Spleen (tissue), 13 donors: Measurements from ENCODE around the gene FOXR2. TPM values are rescaled to one million over a fixed set of nuclear protein-coding genes. Genes with fewer than 3 reads are reported as not detected.

Experiments used
- DNase-seq: peaks from one replicate; pipeline ENCODE4 v3.0.0-alpha.2; 2020
- H3K27ac ChIP-seq, 8 donors: fragments of 200-600 bp; sonication (generic) in 7 of 8; 1 replicate in 4 of 8; 2 replicates in 4 of 8; pipeline versions ENCODE4 v1.5.0 to v1.8.0; 2016 to 2021; ENCODE audit warnings: inconsistent platforms in 4 of 8, mild to moderate bottlenecking in 4 of 8, moderate library complexity in 1 of 8
- H3K27me3 ChIP-seq, 7 donors: fragments of 200-600 bp; sonication (generic) in 6 of 7; replicated peaks in 1 of 7; 1 replicate in 4 of 7; 2 replicates in 3 of 7; pipeline versions ENCODE4 v1.5.0 to v1.8.0; 2016 to 2021; ENCODE audit warnings: inconsistent platforms in 3 of 7, mild to moderate bottlenecking in 1 of 7
- H3K36me3 ChIP-seq, 6 donors: fragments of 200-600 bp; sonication (generic) in 5 of 6; 1 replicate in 4 of 6; 2 replicates in 2 of 6; pipeline versions ENCODE4 v1.5.0 to v1.8.0; 2016 to 2021; ENCODE audit warnings: inconsistent platforms in 2 of 6
- H3K4me1 ChIP-seq, 6 donors: fragments of 200-600 bp; sonication (generic) in 5 of 6; 1 replicate in 3 of 6; 2 replicates in 3 of 6; pipeline versions ENCODE4 v1.5.0 to v1.8.0; 2016 to 2021; ENCODE audit warnings: inconsistent platforms in 3 of 6
- H3K4me3 ChIP-seq, 8 donors: fragments of 200-600 bp; sonication (generic) in 7 of 8; 1 replicate in 4 of 8; 2 replicates in 4 of 8; pipeline versions ENCODE4 v1.5.0 to v1.8.0; 2016 to 2021; ENCODE audit warnings: inconsistent platforms in 4 of 8, mild to moderate bottlenecking in 4 of 8, moderate library complexity in 2 of 8
- H3K9me3 ChIP-seq, 8 donors: fragments of 200-600 bp; sonication (generic) in 7 of 8; 1 replicate in 4 of 8; 2 replicates in 4 of 8; pipeline versions ENCODE4 v1.5.0 to v1.8.0; 2016 to 2021; ENCODE audit warnings: inconsistent platforms in 4 of 8
- POLR2A ChIP-seq, 3 donors: fragments of 450-650 bp; IDR thresholded peaks; one replicate each; pipeline ENCODE4 v1.5.1; 2017; ENCODE audit warnings: antibody characterized with exemption in 3 of 3, mild to moderate bottlenecking in 1 of 3
- POLR2AphosphoS5 ChIP-seq, 3 donors: sonication (generic); formaldehyde crosslinking; IDR thresholded peaks; one replicate each; pipeline ENCODE4 v1.5.1; 2017; ENCODE audit warnings: antibody characterized with exemption in 3 of 3
- WGBS, 5 donors: extraction: QIAGEN DNeasy Blood & Tissue Kit in 3 of 5; methylation state at CpG; one replicate each; pipeline versions ENCODE4 v1.1.5 to v1.1.7; 2013 to 2018; 5-methylcytosine and 5-hydroxymethylcytosine counted together
- intact Hi-C: fragments of 100-400 bp; cut with DNase I; formaldehyde crosslinking; loops from one replicate; pipeline ENCODE4 v1.15.0; 2023; ENCODE audit warnings: low total_unique reads
- long read RNA-seq, 2 donors: transcript quantifications; one replicate each; lab custom pipeline, GENCODE V29; 2026
- polyA plus RNA-seq, 3 donors: library from polyadenylated mRNA; stranded (reverse); fragments of 200-250 nt; gene quantifications; one replicate each; pipeline ENCODE4 v1.2.1, GENCODE V29; 2013
- total RNA-seq, 7 donors: library from RNA; depleted of rRNA in 3 of 7; stranded (reverse); fragments of >200 nt in 3 of 7; fragmentation: NEBNext Ultra II Directional in 4 of 7; extraction: Animal tissue kit (Norgen Biotek cat#: 25700) in 4 of 7; gene quantifications; one replicate each; pipeline versions ENCODE4 v1.1.0 to v1.2.1, GENCODE V29; 2016 to 2021
- TF ChIP-seq, protein P1 (sequence below), 11 experiments: fragments of 200-600 bp in 7 of 11; fragments of 450-650 bp in 4 of 11; sonication (generic) in 4 of 11; IDR thresholded peaks in 8 of 11; conservative IDR thresholded peaks in 3 of 11; 1 replicate in 7 of 11; 2 replicates in 4 of 11; pipeline versions ENCODE4 v1.4.0 to v1.8.0; 2016 to 2021; ENCODE audit warnings: antibody characterized with exemption in 11 of 11, inconsistent platforms in 4 of 11, mild to moderate bottlenecking in 1 of 11
- donor health status: healthy with polysubstance abuse.
- donor health status: DM: no; HTN: no; CAD: no; lungs with moderate emphysema.
- donor health status: DM: no; HTN: no; CAD: no.
- donor health status: Bipolar disorder and iron deficiency.
- donor health status: healthy.
- donor health status: DM: no; HTN: no; CAD: no.
- donor health status: DM: yes; HTN: yes; CAD: no.

FOXR2 gene, protein sequence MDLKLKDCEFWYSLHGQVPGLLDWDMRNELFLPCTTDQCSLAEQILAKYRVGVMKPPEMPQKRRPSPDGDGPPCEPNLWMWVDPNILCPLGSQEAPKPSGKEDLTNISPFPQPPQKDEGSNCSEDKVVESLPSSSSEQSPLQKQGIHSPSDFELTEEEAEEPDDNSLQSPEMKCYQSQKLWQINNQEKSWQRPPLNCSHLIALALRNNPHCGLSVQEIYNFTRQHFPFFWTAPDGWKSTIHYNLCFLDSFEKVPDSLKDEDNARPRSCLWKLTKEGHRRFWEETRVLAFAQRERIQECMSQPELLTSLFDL
- not detected for total RNA-seq
- polyA plus RNA-seq = not detected
- long read RNA-seq, donor 1 = 0 reads
- long read RNA-seq, donor 2 = 0 reads

DNA sequence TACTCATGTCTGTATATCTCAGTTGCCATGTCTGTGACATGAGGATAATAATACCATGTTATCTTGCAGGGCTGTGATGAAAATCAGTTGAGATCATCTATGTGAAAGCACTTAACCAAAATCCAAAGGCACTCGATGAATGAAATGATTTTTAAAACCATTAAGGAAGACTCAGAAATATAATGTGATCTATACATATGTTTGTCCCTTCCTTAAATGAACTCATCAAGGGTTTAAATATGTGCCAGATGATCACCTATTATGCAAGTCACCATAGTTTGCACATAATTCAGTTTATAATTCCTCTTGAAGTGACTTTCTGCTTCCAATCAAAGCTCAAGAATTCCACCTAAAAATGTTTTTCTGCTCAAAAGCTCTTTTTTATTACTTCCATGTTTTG is at the start of gene FOXR2:
TSS of gene FOXR2 (plus strand) at position 301 of the 400 bp plus-strand sequence. CDS start 312 bp downstream, outside the sequence.
- TF ChIP-seq POLR2A (IDR thresholded peaks at IDR 0.05) = no peak
- TF ChIP-seq, protein P1, sequence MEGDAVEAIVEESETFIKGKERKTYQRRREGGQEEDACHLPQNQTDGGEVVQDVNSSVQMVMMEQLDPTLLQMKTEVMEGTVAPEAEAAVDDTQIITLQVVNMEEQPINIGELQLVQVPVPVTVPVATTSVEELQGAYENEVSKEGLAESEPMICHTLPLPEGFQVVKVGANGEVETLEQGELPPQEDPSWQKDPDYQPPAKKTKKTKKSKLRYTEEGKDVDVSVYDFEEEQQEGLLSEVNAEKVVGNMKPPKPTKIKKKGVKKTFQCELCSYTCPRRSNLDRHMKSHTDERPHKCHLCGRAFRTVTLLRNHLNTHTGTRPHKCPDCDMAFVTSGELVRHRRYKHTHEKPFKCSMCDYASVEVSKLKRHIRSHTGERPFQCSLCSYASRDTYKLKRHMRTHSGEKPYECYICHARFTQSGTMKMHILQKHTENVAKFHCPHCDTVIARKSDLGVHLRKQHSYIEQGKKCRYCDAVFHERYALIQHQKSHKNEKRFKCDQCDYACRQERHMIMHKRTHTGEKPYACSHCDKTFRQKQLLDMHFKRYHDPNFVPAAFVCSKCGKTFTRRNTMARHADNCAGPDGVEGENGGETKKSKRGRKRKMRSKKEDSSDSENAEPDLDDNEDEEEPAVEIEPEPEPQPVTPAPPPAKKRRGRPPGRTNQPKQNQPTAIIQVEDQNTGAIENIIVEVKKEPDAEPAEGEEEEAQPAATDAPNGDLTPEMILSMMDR (IDR thresholded peaks at IDR 0.05 in 8 of 11, conservative IDR thresholded peaks at IDR 0.05 in 3 of 11) = no peak
- TF ChIP-seq POLR2AphosphoS5 (IDR thresholded peaks at IDR 0.05) = no peak

GRCh38 chrX:55579115-55579514 is 44.1 kb upstream of the FOXR2 start:
- Histone ChIP-seq H3K9me3 (peaks cover 2 to 38% (median 17%) of the 10 kb centered on the region in 8 donors), H3K4me3 (no peak overlapping the region), H3K27me3 (no peaks in the 10 kb centered on the region), H3K36me3 (no peaks in the 10 kb centered on the region), H3K4me1 (no peaks in the 10 kb centered on the region), H3K27ac (no peak overlapping the region)
- TF ChIP-seq, protein P1 (IDR thresholded peaks at IDR 0.05 in 8 of 11, conservative IDR thresholded peaks at IDR 0.05 in 3 of 11) = no peak
- TF ChIP-seq POLR2A (IDR thresholded peaks at IDR 0.05) (no peak), POLR2AphosphoS5 (IDR thresholded peaks at IDR 0.05) (no peak)
- intact Hi-C loops = no loop called here
- no peak for DNase-seq

More for the DNA sequence above, at the start of gene FOXR2:
- Histone ChIP-seq H3K4me1 (no peaks in the 10 kb centered on the region), H3K4me3 (no peak within 1 kb of the TSS), H3K27ac (no peak within 1 kb of the TSS), H3K27me3 (peaks cover 0 to 15% (median 0%) of the 10 kb centered on the region in 7 donors), H3K36me3 (no peaks in the 10 kb centered on the region), H3K9me3 (no peaks in the 10 kb centered on the region)
- 69 to 97% (median 93%) methylated on average over 1 of the region's 1 CpG for WGBS, 5 donors
- intact Hi-C loops = no loop called here
- no peak for DNase-seq

DNA sequence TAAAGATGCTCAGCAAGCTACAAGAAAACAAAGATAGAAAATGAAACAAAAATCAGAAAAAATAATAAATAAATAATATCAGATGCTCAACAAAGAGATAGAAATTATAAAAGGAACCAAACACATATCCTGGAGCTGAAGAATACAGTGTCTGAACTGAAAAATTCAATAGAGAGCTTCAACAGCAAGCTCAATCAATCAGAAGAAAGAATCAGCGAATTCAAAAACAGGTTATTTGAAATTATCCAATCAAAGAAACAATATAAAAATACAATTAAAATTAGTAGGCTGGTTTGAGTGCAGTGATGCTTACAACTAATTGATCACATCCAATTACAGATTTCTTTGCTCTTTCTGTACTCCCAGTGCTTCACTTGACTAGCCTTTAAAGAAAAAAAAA is 40.8 kb upstream of the FOXR2 start:
- H3K4me1 ChIP-seq = no peaks in the 10 kb centered on the region
- TF ChIP-seq, protein P1 (IDR thresholded peaks at IDR 0.05 in 8 of 11, conservative IDR thresholded peaks at IDR 0.05 in 3 of 11) = no peak
- TF ChIP-seq POLR2A (IDR thresholded peaks at IDR 0.05) = no peak
- TF ChIP-seq POLR2AphosphoS5 (IDR thresholded peaks at IDR 0.05) = no peak
- H3K27ac ChIP-seq = no peak overlapping the region
- H3K9me3 ChIP-seq = peaks cover 2 to 38% (median 17%) of the 10 kb centered on the region in 8 donors
- no peaks in the 10 kb centered on the region for H3K27me3 ChIP-seq
- 74 to 94% (median 89%) methylated on average over 1 of the region's 1 CpG for WGBS, 5 donors
- intact Hi-C loops = no loop called here
- no peak for DNase-seq
- no peak overlapping the region for H3K4me3 ChIP-seq
- H3K36me3 ChIP-seq = no peaks in the 10 kb centered on the region

GRCh38 chrX:55593296-55593695 is 29.9 kb upstream of the FOXR2 start:
- H3K27ac ChIP-seq = no peak overlapping the region
- no peak for DNase-seq
- TF ChIP-seq POLR2AphosphoS5 (IDR thresholded peaks at IDR 0.05) (no peak), POLR2A (IDR thresholded peaks at IDR 0.05) (no peak)
- TF ChIP-seq, protein P1 (IDR thresholded peaks at IDR 0.05 in 8 of 11, conservative IDR thresholded peaks at IDR 0.05 in 3 of 11) = no peak
- H3K4me3 ChIP-seq = no peak overlapping the region
- peaks cover 0 to 11% (median 0%) of the 10 kb centered on the region in 8 donors for H3K9me3 ChIP-seq
- H3K27me3 ChIP-seq = no peaks in the 10 kb centered on the region
- H3K4me1 ChIP-seq = no peaks in the 10 kb centered on the region
- H3K36me3 ChIP-seq = no peaks in the 10 kb centered on the region
- intact Hi-C loops = no loop called here
- 72 to 89% (median 85%) methylated on average over 5 of the region's 5 CpGs for WGBS, 5 donors
